K562 (cell line): ENCODE measurements around the gene AGPAT2. TPM values are rescaled to one million over a fixed set of nuclear protein-coding genes. Genes with fewer than 3 reads are reported as not detected.
A peak's percentile ranks its signal among the peaks of the same experiment; 100 is the strongest.

ENCODE experiments used
- ATAC-seq: fragments of 200-7000 bp; cut with Tn5 transposase; 3 replicates; pipeline ENCODE4 v1.9.1; 2020; ENCODE audit warnings: moderate library complexity
- BruUV-seq: library from RNA; stranded (reverse); fragments of 400-500 nt; replicated peaks from 2 replicates; lab custom pipeline; 2021; lab: Mats Ljungman, UMichigan
- CTCF ChIA-PET: fragments of 300-600 bp; formaldehyde crosslinking; extraction: SDS; loops from one replicate; lab custom pipeline; 2021; ENCODE audit warnings: low intra/inter-chr PET ratio; lab: Yijun Ruan, JAX
- POLR2A ChIA-PET: fragments of 300-600, 350-650 bp; sonication (Branson Sonifier 250); formaldehyde crosslinking; extraction: SDS; loops from one replicate; lab custom pipeline; 2021; ENCODE audit warnings: antibody characterized with exemption, inconsistent platforms; lab: Yijun Ruan, JAX
- DNase-seq, 4 experiments: peaks; one replicate each; pipeline versions ENCODE4 v3.0.0 to v3.0.0-alpha.2; 2011 to 2018; ENCODE audit warnings: low spot score in 3 of 4, mixed read lengths in 3 of 4; ENCODE audit errors: extremely low read depth in 1 of 4
- FAIRE-seq: peaks from 2 replicates; lab custom pipeline; 2011; peaks lifted over from hg19 to GRCh38; lab: Jason Lieb, UNC
- H2AFZ ChIP-seq: 2 replicates; pipeline ENCODE4 v1.6.0; 2011; ENCODE audit warnings: low read depth, low read length, control low read depth, inconsistent platforms
- H3K27ac ChIP-seq: fragments of 200-600 bp; 3 replicates; pipeline ENCODE4 v1.8.0; 2011; ENCODE audit warnings: low read depth, mild to moderate bottlenecking, control low read depth, inconsistent platforms, low read length, moderate library complexity, mixed read lengths; ENCODE audit errors: extremely low read depth
- H3K27me3 ChIP-seq, 2 experiments: fragments of 300-600 bp in 1 of 2; 2 replicates in 1 of 2; 3 replicates in 1 of 2; pipeline versions ENCODE4 v1.6.0 to v1.8.0; 2011; ENCODE audit warnings: inconsistent platforms in 2 of 2, low read length in 2 of 2, mild to moderate bottlenecking in 1 of 2, mixed read lengths in 1 of 2, moderate library complexity in 1 of 2; ENCODE audit not compliant: control insufficient read depth in 2 of 2, insufficient read depth in 2 of 2
- H3K36me3 ChIP-seq: fragments of 300-600 bp; 3 replicates; pipeline ENCODE4 v1.8.0; 2011; ENCODE audit warnings: mild to moderate bottlenecking, low read length, inconsistent platforms; ENCODE audit not compliant: control insufficient read depth, insufficient read depth
- H3K4me1 ChIP-seq, 2 experiments: fragments of 200-600 bp in 1 of 2; replicated peaks in 1 of 2; 2 replicates in 1 of 2; 3 replicates in 1 of 2; pipeline versions ENCODE4 v1.5.1 to v1.8.0; 2011; ENCODE audit warnings: inconsistent platforms in 2 of 2, low read length in 2 of 2, mild to moderate bottlenecking in 1 of 2, mixed read lengths in 1 of 2, moderate library complexity in 1 of 2; ENCODE audit not compliant: control insufficient read depth in 2 of 2, insufficient read depth in 2 of 2
- H3K4me2 ChIP-seq: 2 replicates; pipeline ENCODE4 v1.6.1; 2011; ENCODE audit warnings: low read length, control low read depth, inconsistent platforms, mixed read lengths; ENCODE audit not compliant: insufficient read depth
- H3K4me3 ChIP-seq: fragments of 200-600 bp; sonication (generic), shearing (Covaris generic); 2 replicates; pipeline ENCODE4 v1.5.1; 2016; ENCODE audit warnings: control low read depth, inconsistent platforms
- H3K79me2 ChIP-seq: fragments of 200-600 bp; 3 replicates; pipeline ENCODE4 v1.8.0; 2011; ENCODE audit warnings: low read length, inconsistent platforms; ENCODE audit not compliant: control insufficient read depth, insufficient read depth
- H3K9ac ChIP-seq, 2 experiments: 2 replicates each; pipeline versions ENCODE4 v1.6.0 to v1.6.1; 2011; ENCODE audit warnings: low read depth in 2 of 2, low read length in 2 of 2, control low read depth in 1 of 2, inconsistent platforms in 1 of 2, mild to moderate bottlenecking in 1 of 2, mixed read lengths in 1 of 2; ENCODE audit not compliant: insufficient read depth in 1 of 2
- H3K9me1 ChIP-seq: one replicate; pipeline ENCODE4 v1.6.0; 2011; ENCODE audit warnings: inconsistent platforms, mild to moderate bottlenecking, low read length, moderate library complexity; ENCODE audit not compliant: control insufficient read depth, insufficient read depth
- H3K9me3 ChIP-seq: replicated peaks from 2 replicates; pipeline ENCODE4 v1.5.1; 2011; ENCODE audit warnings: low read depth, low read length, inconsistent platforms; ENCODE audit not compliant: control insufficient read depth, insufficient read depth
- H4K20me1 ChIP-seq: replicated peaks from 2 replicates; pipeline ENCODE4 v1.6.1; 2011; ENCODE audit warnings: low read length, inconsistent platforms, mixed read lengths; ENCODE audit not compliant: control insufficient read depth, insufficient read depth
- E4F1 ChIP-seq: fragments of 250-450 bp; sonication (Bioruptor Pico); IDR thresholded peaks from 2 replicates; pipeline ENCODE4 v1.5.0; 2021; ENCODE audit warnings: mild to moderate bottlenecking, borderline replicate concordance
- GABPB1 ChIP-seq: sonication (generic); formaldehyde crosslinking; IDR thresholded peaks from 2 replicates; pipeline ENCODE4 v1.8.0; 2022; ENCODE audit warnings: mild to moderate bottlenecking, missing genetic modification reagents
- MGA ChIP-seq: fragments of 450-650 bp; IDR thresholded peaks from 2 replicates; pipeline ENCODE4 v1.6.1; 2016; ENCODE audit warnings: mild to moderate bottlenecking, moderate library complexity
- MTA2 ChIP-seq: fragments of 450-650 bp; IDR thresholded peaks from 2 replicates; pipeline ENCODE4 v1.6.1; 2016; ENCODE audit warnings: low read depth
- ZNF347 ChIP-seq: fragments of 450-650 bp; formaldehyde crosslinking; IDR thresholded peaks from 2 replicates; pipeline ENCODE4 v1.4.0; 2020; ENCODE audit warnings: low read depth, mild to moderate bottlenecking, moderate library complexity
- WGBS: fragments of 100-300 bp; shearing (Covaris generic); methylation state at CpG from one replicate; pipeline ENCODE4 v1.1.6; 2016; ENCODE audit warnings: low coverage, mixed read lengths; ENCODE audit not compliant: insufficient coverage; ENCODE audit errors: missing lambda C conversion rate; 5-methylcytosine and 5-hydroxymethylcytosine counted together
- in situ Hi-C: fragments of 300-500 bp; cut with MboI; formaldehyde crosslinking; loops from 4 replicates; pipeline ENCODE4 v1.15.0; 2018; ENCODE audit warnings: inconsistent platforms, mixed read lengths
- intact Hi-C: fragments of 100-400 bp; cut with micrococcal nuclease; formaldehyde crosslinking; loops from 2 replicates; pipeline ENCODE4 v1.14.2; 2022
- polyA plus RNA-seq, 8 experiments: library from polyadenylated mRNA; depleted of rRNA in 4 of 8; stranded (reverse) in 5 of 8; unstranded in 3 of 8; fragments of >200 nt; fragmentation: Nextera tagmentation in 2 of 8; fragmentation: Illumina TruSeq in 1 of 8; extraction: Ambion mirVana in 2 of 8; extraction: Trizol in 1 of 8; gene quantifications; 2 replicates each; pipeline versions ENCODE4 v1.2.1 to v1.2.3, GENCODE V29; 2011 to 2014; ENCODE audit warnings: inconsistent platforms in 1 of 8, missing spikeins in 1 of 8
- total RNA-seq, 7 experiments: library from RNA; depleted of rRNA in 6 of 7; stranded (reverse); fragments of >200 nt in 6 of 7; fragmentation: Illumina TruSeq in 2 of 7; extraction: Trizol in 2 of 7; gene quantifications; 2 replicates each; pipeline versions ENCODE4 v1.2.1 to v1.2.3, GENCODE V29; 2011 to 2021; ENCODE audit warnings: low replicate concordance in 1 of 7

AGPAT2 gene
- total and polyA plus RNA-seq, 9 of the 15 experiments (the other 6 are each of a cell fraction or from before 2014, with no cell fraction given): 0.13 to 54.5 (median 23.9) TPM

DNA sequence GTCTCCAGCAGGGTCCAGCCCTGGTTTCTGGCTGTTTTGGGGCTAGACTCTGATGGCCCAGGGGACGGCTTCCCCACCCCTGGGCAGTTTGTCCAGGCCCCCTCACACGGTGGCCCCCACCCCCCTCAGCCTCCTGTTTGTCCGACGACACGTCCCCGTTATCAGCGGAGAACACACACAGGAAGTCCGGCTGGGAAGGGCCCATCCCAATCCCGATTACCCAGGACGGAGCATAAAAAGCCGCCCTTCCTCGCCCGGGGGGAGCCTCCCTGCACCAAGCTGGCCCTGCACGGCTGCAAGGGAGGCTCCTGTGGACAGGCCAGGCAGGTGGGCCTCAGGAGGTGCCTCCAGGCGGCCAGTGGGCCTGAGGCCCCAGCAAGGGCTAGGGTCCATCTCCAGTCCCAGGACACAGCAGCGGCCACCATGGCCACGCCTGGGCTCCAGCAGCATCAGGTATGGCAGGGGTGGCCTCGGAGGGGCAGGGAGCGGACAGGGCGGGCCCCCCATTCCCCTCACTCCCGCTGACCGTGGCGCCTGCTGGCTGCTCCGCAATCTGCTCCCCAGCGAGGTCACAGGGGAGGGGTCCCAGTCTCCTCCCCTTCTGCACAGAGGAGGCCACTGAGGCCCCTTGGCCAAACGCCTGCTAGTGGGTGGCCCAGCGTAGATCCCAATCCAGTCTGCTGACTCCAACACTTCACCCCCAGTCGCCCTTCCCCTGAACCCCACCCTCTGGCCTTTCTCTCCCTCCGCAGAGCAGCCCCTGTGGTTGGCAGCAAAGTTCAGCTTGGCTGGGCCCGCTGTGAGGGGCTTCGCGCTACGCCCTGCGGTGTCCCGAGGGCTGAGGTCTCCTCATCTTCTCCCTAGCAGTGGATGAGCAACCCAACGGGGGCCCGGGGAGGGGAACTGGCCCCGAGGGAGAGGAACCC lies 24.3 kb downstream of the AGPAT2 start, which contains the start of gene EGFL7:
EGFL7 (plus strand) TSS at position 261 of the 926 bp plus-strand sequence. CDS start 5,367 bp downstream, outside the sequence.
- peaks cover 57% of the 10 kb centered on the region for H3K79me2 ChIP-seq
- ATAC-seq (peak; percentile 68), FAIRE-seq (peak; percentile 92), DNase-seq (peak; percentile 84 to 97 (median 90))
- H3K9me1 ChIP-seq: no peaks in the 10 kb centered on the region
- 3% methylated on average over 28 of the region's 38 CpGs for WGBS
- intact Hi-C loops: loop anchor here (1.0 kb wide), 1 partner anchor 17 kb away; no protein-coding TSS in a partner anchor
- peak within 1 kb of the TSS; percentile 77 to 97 for H3K9ac ChIP-seq
- in situ Hi-C loops: no loop called here
- H3K4me1 ChIP-seq: peaks cover 22 to 96% of the 10 kb centered on the region in 2 experiments
- H3K9me3 ChIP-seq: 0 out of 2 replicates have a peak, but pooled peaks cover 3% of the 10 kb centered on the region
- H3K36me3 ChIP-seq: peaks cover 39% of the 10 kb centered on the region; the same call in 2 of the 3 replicates
- peak within 1 kb of the TSS; percentile 95 for H3K4me2 ChIP-seq
- H3K27ac ChIP-seq: peak within 1 kb of the TSS; percentile 79
- H3K27me3 ChIP-seq: no peaks in the 10 kb centered on the region
- CTCF ChIA-PET: interaction anchor here (0.7 kb wide), 1 partner anchor 48 kb away, joined by 3 read pairs; no protein-coding TSS in a partner anchor
- H2AFZ ChIP-seq: peak within 1 kb of the TSS; percentile 69
- no TSS peak for BruUV-seq
- POLR2A ChIA-PET: interaction anchor here (0.6 to 1.4 kb wide), 7 partner anchors 9 to 297 kb away, joined by 3 to 8 read pairs (median 3); no protein-coding TSS in a partner anchor
- peaks cover 28% of the 10 kb centered on the region for H4K20me1 ChIP-seq
- peak within 1 kb of the TSS; percentile 81 for H3K4me3 ChIP-seq
- TF ChIP-seq E4F1 (CRISPR knock-in tag): no peak
- peak; percentile 82 for TF ChIP-seq MTA2
- TF ChIP-seq GABPB1: peak; percentile 38; the same call in 1 of the 2 replicates
- no peak for TF ChIP-seq ZNF347 (CRISPR knock-in tag)
- TF ChIP-seq MGA: no peak; the same call in 1 of the 2 replicates
